Measurements from ENCODE around the gene RNFT2.

GRCh38 chr12:116712458-116713303 lies 25.4 kb upstream of the RNFT2 start:
- TF ChIP-seq CTCF (conservative IDR thresholded peaks at IDR 0.05; ENCODE audit: low read depth, low read length) (no peak), EZH2 (IDR thresholded peaks at IDR 0.05; ENCODE audit: low read length, unreplicated experiment) (no peak)

Measured in PC-3 (cell line).